Stimulated activated effector memory CD8-positive, alpha-beta T cell treated with anti-CD3 and anti-CD28 coated beads, Interleukin-12 subunit alpha, Interleukin-12 subunit beta, amount 100 ng/mL, for 72 hours (primary cell): ENCODE results near the gene PRELP.
A peak's percentile ranks its signal among the peaks of the same experiment; 100 is the strongest.

ENCODE experiments used
- ATAC-seq: fragments of 150-1000 bp; cut with Tn5 transposase; 2 replicates; pipeline ENCODE4 v1.10.0; 2021
- DNase-seq, 2 donors: peaks; one replicate each; pipeline ENCODE4 v3.0.0; 2021 to 2022; ENCODE audit warnings: low spot score in 2 of 2
- H3K27ac Mint-ChIP-seq: one replicate; pipeline ENCODE4 v1.8.0; 2022; ENCODE audit warnings: mild to moderate bottlenecking, mixed read lengths
- H3K36me3 Mint-ChIP-seq: one replicate; pipeline ENCODE4 v1.8.0; 2022; ENCODE audit warnings: mild to moderate bottlenecking, mixed read lengths
- H3K4me1 Mint-ChIP-seq: one replicate; pipeline ENCODE4 v1.8.0; 2022; ENCODE audit warnings: mixed read lengths
- H3K4me3 Mint-ChIP-seq: one replicate; pipeline ENCODE4 v1.8.0; 2022; ENCODE audit warnings: mild to moderate bottlenecking, mixed read lengths
- H3K9me3 Mint-ChIP-seq: one replicate; pipeline ENCODE4 v1.8.0; 2022; ENCODE audit warnings: mixed read lengths

Gene PRELP

DNA sequence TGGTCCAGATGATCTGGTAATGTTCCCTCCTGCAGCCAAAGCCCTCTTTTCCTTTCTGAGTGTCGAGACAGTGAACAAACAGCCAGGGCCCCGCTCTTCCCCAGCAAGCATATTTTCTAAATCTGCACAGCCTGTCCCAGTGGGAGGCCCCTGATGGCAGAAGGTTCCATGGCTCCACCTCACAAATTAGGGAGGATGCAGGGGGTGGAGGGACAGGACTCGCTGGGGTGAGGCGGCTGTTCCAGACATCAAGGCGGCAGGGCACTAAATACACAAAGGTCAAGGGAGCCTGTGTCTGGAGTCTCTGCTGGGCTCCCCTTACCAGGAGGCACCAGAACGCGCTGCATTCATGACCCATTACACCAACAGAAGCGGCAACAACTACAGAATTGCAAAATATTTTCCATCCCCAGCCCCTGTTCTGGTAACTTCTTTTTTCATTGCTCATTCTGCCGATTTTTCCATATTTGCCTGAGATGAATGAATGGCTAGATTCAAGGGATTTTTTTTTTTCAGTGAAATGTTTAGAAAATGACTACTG, 27.0 kb upstream of the PRELP start:
- Mint-ChIP-seq H3K9me3 (no peaks in the 10 kb centered on the region), H3K4me3 (no peak overlapping the region), H3K36me3 (no peaks in the 10 kb centered on the region), H3K4me1 (no peaks in the 10 kb centered on the region), H3K27ac (no peak overlapping the region)
- ATAC-seq = no peak
- DNase-seq = no peak

DNA sequence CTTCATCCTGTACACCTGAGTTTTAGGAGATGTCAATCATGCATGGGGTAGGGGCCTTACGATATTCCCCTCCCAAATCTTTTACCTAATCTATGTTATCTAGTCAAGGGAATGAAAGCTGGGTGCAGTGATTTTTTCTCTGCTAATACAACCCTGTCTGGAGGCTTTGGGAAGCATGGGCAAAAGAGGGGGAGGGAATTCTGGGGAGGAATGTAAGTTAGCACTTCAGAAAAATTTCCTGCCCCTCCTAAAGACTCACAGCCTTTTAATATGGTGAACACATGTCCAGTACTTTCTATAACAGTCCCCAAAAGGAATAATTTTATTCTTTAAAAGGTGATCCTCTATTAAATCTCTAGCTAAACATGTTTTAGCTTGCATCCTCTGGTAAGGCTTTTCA, 25.6 kb upstream of the PRELP start:
- DNase-seq = no peak

DNA sequence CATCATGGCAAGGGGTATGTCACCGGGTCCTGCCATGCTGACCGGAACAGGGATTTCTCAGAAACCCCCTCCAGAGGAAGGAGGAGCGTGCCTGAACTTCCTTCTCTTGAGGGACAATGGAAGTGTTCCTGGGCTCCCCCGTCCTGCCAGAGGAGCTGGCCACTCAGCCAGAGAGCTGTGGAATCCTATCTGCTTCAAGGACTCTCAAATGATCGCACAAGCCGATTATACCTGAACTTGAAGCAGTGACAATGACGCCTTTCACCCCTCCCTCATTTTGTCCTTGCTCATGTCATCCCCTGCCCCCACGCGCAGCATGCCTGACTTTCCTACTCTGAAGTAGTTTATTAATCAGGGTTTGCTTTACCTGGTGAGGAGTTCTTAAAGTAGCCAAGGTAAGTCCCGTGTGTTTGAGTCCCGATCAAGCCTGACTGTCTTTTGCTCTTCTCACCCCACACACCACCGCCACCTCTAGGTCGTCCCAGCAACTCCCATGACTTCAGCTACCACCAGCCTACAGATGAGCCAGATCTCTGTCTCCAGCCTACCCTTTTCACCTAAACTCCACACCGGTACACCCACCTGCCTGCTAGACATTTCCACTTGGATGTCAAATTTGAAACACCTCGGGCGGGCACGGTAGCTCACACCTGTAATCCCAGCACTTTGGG, 25.0 kb upstream of the PRELP start:
- ATAC-seq (no peak), DNase-seq (no peak)
- Mint-ChIP-seq H3K4me1 (no peaks in the 10 kb centered on the region), H3K9me3 (no peaks in the 10 kb centered on the region), H3K36me3 (no peaks in the 10 kb centered on the region), H3K4me3 (no peak overlapping the region), H3K27ac (no peak overlapping the region)

More for the DNA sequence above, 25.6 kb upstream of the PRELP start:
- no peak overlapping the region for H3K27ac Mint-ChIP-seq
- H3K4me1 Mint-ChIP-seq = no peaks in the 10 kb centered on the region
- no peaks in the 10 kb centered on the region for H3K36me3 Mint-ChIP-seq
- no peak for ATAC-seq
- no peak overlapping the region for H3K4me3 Mint-ChIP-seq
- no peaks in the 10 kb centered on the region for H3K9me3 Mint-ChIP-seq

GRCh38 chr1:203451836-203452784, 23.5 kb upstream of the PRELP start:
- no peak for DNase-seq
- H3K4me1 Mint-ChIP-seq = no peaks in the 10 kb centered on the region
- no peaks in the 10 kb centered on the region for H3K9me3 Mint-ChIP-seq
- ATAC-seq = no peak
- H3K27ac Mint-ChIP-seq = no peak overlapping the region
- no peak overlapping the region for H3K4me3 Mint-ChIP-seq
- no peaks in the 10 kb centered on the region for H3K36me3 Mint-ChIP-seq

DNA sequence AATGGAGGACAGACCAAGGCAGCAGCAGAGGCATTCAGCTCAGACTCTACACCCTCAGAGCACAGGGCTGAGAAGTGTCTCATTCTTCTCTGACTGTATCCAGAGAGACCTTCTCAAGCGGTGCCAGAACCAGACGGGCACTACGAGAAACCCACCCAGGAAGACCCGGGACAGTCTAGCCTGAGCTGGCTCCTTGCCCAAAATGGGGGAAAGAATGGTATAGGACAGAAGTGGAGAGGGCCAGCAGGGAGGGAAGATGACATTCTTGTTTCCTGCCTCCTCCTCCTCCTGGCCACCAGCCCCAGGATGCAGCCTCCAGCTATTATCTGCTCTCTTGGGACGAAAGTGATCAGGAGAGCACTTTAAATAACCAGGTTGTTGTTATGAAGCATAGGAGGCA, 22.6 kb upstream of the PRELP start:
- no peak for ATAC-seq
- no peak overlapping the region for H3K4me3 Mint-ChIP-seq
- no peaks in the 10 kb centered on the region for H3K36me3 Mint-ChIP-seq
- no peaks in the 10 kb centered on the region for H3K9me3 Mint-ChIP-seq
- no peaks in the 10 kb centered on the region for H3K4me1 Mint-ChIP-seq
- no peak overlapping the region for H3K27ac Mint-ChIP-seq
- no peak for DNase-seq

DNA sequence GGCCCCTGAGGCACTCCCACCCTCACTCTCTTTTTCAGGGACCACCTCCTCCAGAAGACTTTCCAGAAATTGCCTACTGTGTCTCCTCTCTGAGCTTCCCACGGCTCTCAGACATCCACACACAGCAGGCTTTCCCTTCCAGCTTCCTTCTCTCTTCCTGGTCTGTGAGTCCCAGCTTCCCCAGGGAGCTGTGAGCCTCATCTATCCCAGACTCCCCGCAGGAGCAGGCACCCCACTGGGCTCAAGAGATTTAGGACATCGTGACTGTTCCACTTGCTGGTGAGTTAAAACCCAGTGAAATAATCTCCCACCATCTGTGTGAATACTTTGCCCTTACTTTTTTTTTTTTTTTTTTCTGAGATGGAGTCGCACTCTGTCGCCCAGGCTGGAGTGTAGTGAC, 22.0 kb upstream of the PRELP start:
- DNase-seq (no peak), ATAC-seq (no peak)
- H3K4me3 Mint-ChIP-seq = no peak overlapping the region
- no peaks in the 10 kb centered on the region for H3K36me3 Mint-ChIP-seq
- no peaks in the 10 kb centered on the region for H3K9me3 Mint-ChIP-seq
- no peak overlapping the region for H3K27ac Mint-ChIP-seq
- no peaks in the 10 kb centered on the region for H3K4me1 Mint-ChIP-seq

DNA sequence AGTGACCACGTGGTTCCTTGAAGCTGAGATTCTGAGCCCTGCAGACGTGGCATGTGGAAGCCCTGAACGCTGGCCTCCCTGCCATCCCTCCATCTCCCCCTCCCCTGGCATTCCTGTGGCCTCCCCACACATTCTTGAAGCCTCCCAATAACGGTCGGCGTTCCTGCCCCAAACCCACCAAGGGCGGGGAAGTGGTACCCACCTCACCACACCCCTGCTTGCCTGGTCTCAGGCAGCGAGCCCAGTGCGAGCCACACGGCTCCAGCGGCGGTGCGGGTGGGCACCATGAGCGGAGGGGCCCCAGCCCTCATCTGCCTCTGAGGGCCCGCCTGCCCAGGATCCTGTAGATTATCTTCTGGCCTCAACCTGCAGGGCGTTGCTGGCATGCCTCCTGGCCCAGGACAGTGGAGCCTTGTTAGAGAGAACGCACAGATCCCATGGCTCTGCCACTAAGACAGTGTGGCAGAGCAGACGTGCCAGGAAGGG, 20.6 kb upstream of the PRELP start:
- no peaks in the 10 kb centered on the region for H3K4me1 Mint-ChIP-seq
- no peak overlapping the region for H3K4me3 Mint-ChIP-seq
- H3K36me3 Mint-ChIP-seq = no peaks in the 10 kb centered on the region
- no peak for DNase-seq
- ATAC-seq = no peak
- no peak overlapping the region for H3K27ac Mint-ChIP-seq
- H3K9me3 Mint-ChIP-seq = no peaks in the 10 kb centered on the region

DNA sequence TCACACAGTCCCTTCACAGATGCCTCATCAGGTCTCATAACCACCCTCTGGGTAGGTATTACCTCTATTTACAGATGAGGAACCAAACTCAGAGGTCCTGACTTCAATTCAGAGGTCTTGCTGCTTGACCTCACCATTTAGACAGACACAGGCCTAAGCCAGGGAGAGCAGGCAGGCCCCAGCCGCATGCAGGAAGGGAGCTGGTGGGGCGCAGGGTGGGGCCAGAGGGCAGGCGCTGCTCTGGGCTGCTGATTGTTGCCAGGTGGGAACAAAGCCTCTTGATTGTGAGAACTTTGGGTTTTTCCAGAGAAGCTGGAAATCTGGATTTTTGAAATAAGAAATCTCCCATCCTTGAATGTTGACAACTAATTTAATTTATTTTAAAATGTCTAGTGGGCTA, 19.9 kb upstream of the PRELP start:
- Mint-ChIP-seq H3K4me1 (no peaks in the 10 kb centered on the region), H3K9me3 (no peaks in the 10 kb centered on the region), H3K27ac (no peak overlapping the region), H3K36me3 (no peaks in the 10 kb centered on the region), H3K4me3 (no peak overlapping the region)
- DNase-seq (no peak), ATAC-seq (no peak)

- Mint-ChIP-seq H3K9me3 (no peaks in the 10 kb centered on the region), H3K36me3 (no peaks in the 10 kb centered on the region), H3K27ac (no peak overlapping the region), H3K4me1 (no peaks in the 10 kb centered on the region), H3K4me3 (no peak overlapping the region)
- ATAC-seq = no peak
- DNase-seq = no peak
Observed at GRCh38 chr1:203456577-203456976, 19.0 kb upstream of the PRELP start.

- Mint-ChIP-seq H3K9me3 (no peaks in the 10 kb centered on the region), H3K36me3 (no peaks in the 10 kb centered on the region), H3K4me1 (no peaks in the 10 kb centered on the region), H3K4me3 (no peak overlapping the region), H3K27ac (no peak overlapping the region)
- DNase-seq (no peak), ATAC-seq (no peak)
Observed at GRCh38 chr1:203458078-203458477, 17.5 kb upstream of the PRELP start.

GRCh38 chr1:203459671-203460201, 15.9 kb upstream of the PRELP start:
- H3K4me3 Mint-ChIP-seq = no peak overlapping the region
- no peak for DNase-seq
- no peaks in the 10 kb centered on the region for H3K4me1 Mint-ChIP-seq
- no peak for ATAC-seq
- no peak overlapping the region for H3K27ac Mint-ChIP-seq
- H3K36me3 Mint-ChIP-seq = no peaks in the 10 kb centered on the region
- no peaks in the 10 kb centered on the region for H3K9me3 Mint-ChIP-seq

GRCh38 chr1:203461717-203462116, 13.9 kb upstream of the PRELP start:
- H3K27ac Mint-ChIP-seq = no peak overlapping the region
- H3K36me3 Mint-ChIP-seq = no peaks in the 10 kb centered on the region
- DNase-seq (no peak), ATAC-seq (no peak)
- H3K4me1 Mint-ChIP-seq = no peaks in the 10 kb centered on the region
- no peaks in the 10 kb centered on the region for H3K9me3 Mint-ChIP-seq
- H3K4me3 Mint-ChIP-seq = no peak overlapping the region

GRCh38 chr1:203462143-203462542, 13.5 kb upstream of the PRELP start:
- Mint-ChIP-seq H3K36me3 (no peaks in the 10 kb centered on the region), H3K4me3 (no peak overlapping the region), H3K4me1 (no peaks in the 10 kb centered on the region), H3K27ac (no peak overlapping the region), H3K9me3 (no peaks in the 10 kb centered on the region)
- no peak for ATAC-seq
- no peak for DNase-seq

DNA sequence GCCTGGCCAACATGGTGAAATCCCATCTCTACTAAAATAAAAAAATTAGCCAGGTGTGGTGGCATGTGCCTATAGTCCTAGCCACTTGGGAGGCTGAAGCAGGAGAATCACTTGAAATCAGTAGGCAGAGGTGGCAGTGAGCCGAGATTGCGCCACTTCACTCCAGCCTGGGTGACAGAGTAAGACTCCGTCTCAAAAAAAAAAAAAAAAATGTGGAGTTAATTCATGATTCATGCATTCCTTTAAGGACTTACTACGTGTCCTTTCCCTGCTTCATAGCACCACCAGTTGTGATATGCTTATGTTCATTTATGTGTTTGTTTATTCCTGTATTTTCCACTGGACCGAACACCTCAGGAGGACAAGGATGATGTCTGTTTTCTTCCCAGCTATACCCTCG, 12.7 kb upstream of the PRELP start:
- H3K36me3 Mint-ChIP-seq = no peaks in the 10 kb centered on the region
- H3K9me3 Mint-ChIP-seq = no peaks in the 10 kb centered on the region
- H3K27ac Mint-ChIP-seq = no peak overlapping the region
- no peaks in the 10 kb centered on the region for H3K4me1 Mint-ChIP-seq
- no peak overlapping the region for H3K4me3 Mint-ChIP-seq
- ATAC-seq (no peak), DNase-seq (no peak)

- Mint-ChIP-seq H3K4me1 (no peaks in the 10 kb centered on the region), H3K9me3 (no peaks in the 10 kb centered on the region), H3K36me3 (no peaks in the 10 kb centered on the region), H3K4me3 (no peak overlapping the region), H3K27ac (no peak overlapping the region)
- DNase-seq (no peak), ATAC-seq (peak; percentile 17)
Observed at GRCh38 chr1:203463469-203464062, 12.0 kb upstream of the PRELP start.
